H9 (cell line): ENCODE results near the gene PCDHB9. TPM values are rescaled to one million over a fixed set of nuclear protein-coding genes. Genes with fewer than 3 reads are reported as not detected.

ENCODE experiments used
- DNase-seq: peaks from one replicate; pipeline ENCODE4 v3.0.0-alpha.2; 2017
- H2AFZ ChIP-seq: one replicate; pipeline ENCODE4 v1.6.1; 2013; ENCODE audit warnings: mild to moderate bottlenecking, low read length, control low read depth, moderate library complexity
- H2AK5ac ChIP-seq: 2 replicates; pipeline ENCODE4 v1.6.1; 2013; ENCODE audit warnings: low read length, control low read depth, mixed read lengths; ENCODE audit not compliant: insufficient read length
- H2BK120ac ChIP-seq: one replicate; pipeline ENCODE4 v1.6.1; 2013; ENCODE audit warnings: low read depth, mild to moderate bottlenecking, low read length, control low read depth, inconsistent platforms; ENCODE audit not compliant: poor library complexity, severe bottlenecking
- H2BK12ac ChIP-seq: 2 replicates; pipeline ENCODE4 v1.6.1; 2013; ENCODE audit warnings: low read length, control low read depth, mixed read lengths, low read depth; ENCODE audit not compliant: insufficient read length
- H2BK15ac ChIP-seq: 2 replicates; pipeline ENCODE4 v1.6.1; 2013; ENCODE audit warnings: low read depth, low read length, control low read depth
- H2BK20ac ChIP-seq: one replicate; pipeline ENCODE4 v1.6.1; 2013; ENCODE audit warnings: low read depth, mild to moderate bottlenecking, low read length, control low read depth, inconsistent platforms; ENCODE audit not compliant: poor library complexity, severe bottlenecking
- H2BK5ac ChIP-seq: 2 replicates; pipeline ENCODE4 v1.6.1; 2013; ENCODE audit warnings: low read length, control low read depth, mixed read lengths; ENCODE audit not compliant: insufficient read length
- H3K14ac ChIP-seq: 2 replicates; pipeline ENCODE4 v1.6.1; 2013; ENCODE audit warnings: low read length, control low read depth; ENCODE audit not compliant: insufficient read depth
- H3K18ac ChIP-seq: 2 replicates; pipeline ENCODE4 v1.6.1; 2013; ENCODE audit warnings: low read depth, mild to moderate bottlenecking, mixed read lengths, low read length, control low read depth; ENCODE audit not compliant: insufficient read length
- H3K23ac ChIP-seq: 2 replicates; pipeline ENCODE4 v1.6.1; 2013; ENCODE audit warnings: low read length, control low read depth, mixed read lengths, low read depth; ENCODE audit not compliant: insufficient read length
- H3K23me2 ChIP-seq: 2 replicates; pipeline ENCODE4 v1.6.1; 2013; ENCODE audit warnings: low read depth, mild to moderate bottlenecking, mixed read lengths, low read length, control low read depth; ENCODE audit not compliant: insufficient read length, poor library complexity, severe bottlenecking
- H3K27ac ChIP-seq: 2 replicates; pipeline ENCODE4 v1.5.1; 2013; ENCODE audit warnings: low read length, control low read depth, mixed read lengths, low read depth; ENCODE audit not compliant: insufficient read length
- H3K27me3 ChIP-seq: 2 replicates; pipeline ENCODE4 v1.6.1; 2013; ENCODE audit warnings: low read length, control low read depth, inconsistent platforms; ENCODE audit not compliant: insufficient read depth
- H3K4ac ChIP-seq: 2 replicates; pipeline ENCODE4 v1.6.1; 2013; ENCODE audit warnings: low read depth, mild to moderate bottlenecking, control low read depth, inconsistent platforms, low read length, moderate library complexity
- H3K4me1 ChIP-seq: 2 replicates; pipeline ENCODE4 v1.6.1; 2013; ENCODE audit warnings: low read length, control low read depth, inconsistent platforms; ENCODE audit not compliant: insufficient read depth
- H3K4me2 ChIP-seq: 2 replicates; pipeline ENCODE4 v1.6.1; 2013; ENCODE audit warnings: low read length, control low read depth, mixed read lengths; ENCODE audit not compliant: insufficient read length, insufficient read depth
- H3K56ac ChIP-seq: 2 replicates; pipeline ENCODE4 v1.6.1; 2013; ENCODE audit warnings: low read depth, mild to moderate bottlenecking, mixed read lengths, low read length, control low read depth; ENCODE audit not compliant: insufficient read length
- H3K79me1 ChIP-seq: 2 replicates; pipeline ENCODE4 v1.6.1; 2013; ENCODE audit warnings: low read depth, mild to moderate bottlenecking, moderate library complexity, low read length, control low read depth, inconsistent platforms; ENCODE audit not compliant: insufficient read depth, poor library complexity, severe bottlenecking
- H3K79me2 ChIP-seq: 2 replicates; pipeline ENCODE4 v1.6.1; 2013; ENCODE audit warnings: low read length, control low read depth, inconsistent platforms; ENCODE audit not compliant: insufficient read depth
- H3K9ac ChIP-seq: 2 replicates; pipeline ENCODE4 v1.6.1; 2013; ENCODE audit warnings: low read length, control low read depth, mixed read lengths; ENCODE audit not compliant: insufficient read length; ENCODE audit errors: extremely low read depth
- H3K9me3 ChIP-seq: one replicate; pipeline ENCODE4 v1.6.1; 2013; ENCODE audit warnings: low read depth, low read length, inconsistent platforms; ENCODE audit not compliant: control insufficient read depth
- H3T11ph ChIP-seq: one replicate; pipeline ENCODE4 v1.6.1; 2013; ENCODE audit warnings: mild to moderate bottlenecking, low read length, control low read depth, inconsistent platforms
- H4K20me1 ChIP-seq: one replicate; pipeline ENCODE4 v1.6.1; 2013; ENCODE audit not compliant: control insufficient read depth, insufficient read length, insufficient read depth
- H4K5ac ChIP-seq: 2 replicates; pipeline ENCODE4 v1.6.1; 2013; ENCODE audit warnings: low read depth, mild to moderate bottlenecking, mixed read lengths, low read length, control low read depth; ENCODE audit not compliant: insufficient read length
- H4K8ac ChIP-seq: replicated peaks from 2 replicates; pipeline ENCODE4 v1.6.1; 2013; ENCODE audit warnings: low read length, control low read depth, mixed read lengths, low read depth; ENCODE audit not compliant: insufficient read length
- H4K91ac ChIP-seq: 2 replicates; pipeline ENCODE4 v1.6.1; 2013; ENCODE audit warnings: low read depth, mild to moderate bottlenecking, moderate library complexity, mixed read lengths, low read length, control low read depth; ENCODE audit not compliant: insufficient read length
- H3K27ac Mint-ChIP-seq, 3 experiments: 2 replicates in 2 of 3; 3 replicates in 1 of 3; pipeline ENCODE4 v1.8.0; 2020 to 2021; ENCODE audit warnings: mixed read lengths in 3 of 3, mild to moderate bottlenecking in 1 of 3, moderate library complexity in 1 of 3
- H3K27me3 Mint-ChIP-seq: 2 replicates; pipeline ENCODE4 v1.8.0; 2021; ENCODE audit warnings: low read depth, mild to moderate bottlenecking, moderate library complexity, mixed read lengths
- H3K36me3 Mint-ChIP-seq, 3 experiments: 2 replicates in 2 of 3; 3 replicates in 1 of 3; pipeline ENCODE4 v1.8.0; 2020 to 2021; ENCODE audit warnings: low read depth in 3 of 3, mixed read lengths in 3 of 3; ENCODE audit not compliant: insufficient read depth in 1 of 3
- H3K4me1 Mint-ChIP-seq, 2 experiments: 2 replicates each; pipeline ENCODE4 v1.8.0; 2020; ENCODE audit warnings: mixed read lengths in 2 of 2
- H3K4me3 Mint-ChIP-seq, 2 experiments: 2 replicates in 1 of 2; 3 replicates in 1 of 2; pipeline ENCODE4 v1.8.0; 2020 to 2021; ENCODE audit warnings: mild to moderate bottlenecking in 2 of 2, mixed read lengths in 2 of 2, moderate library complexity in 1 of 2
- H3K9me3 Mint-ChIP-seq, 2 experiments: 2 replicates in 1 of 2; 3 replicates in 1 of 2; pipeline ENCODE4 v1.8.0; 2020; ENCODE audit warnings: mild to moderate bottlenecking in 2 of 2, mixed read lengths in 2 of 2, moderate library complexity in 1 of 2
- CTCF ChIP-seq: fragments of 200-600 bp; sonication (generic); conservative IDR thresholded peaks from 3 replicates; pipeline ENCODE4 v1.8.0; 2021; ENCODE audit warnings: antibody characterized with exemption, mild to moderate bottlenecking
- WGBS: extraction: QIAGEN DNeasy Blood & Tissue Kit; methylation state at CpG from one replicate; pipeline ENCODE4 v1.1.7; 2013; ENCODE audit warnings: missing lambda C conversion rate, low lambda C conversion rate, mixed read lengths; ENCODE audit not compliant: insufficient read length; ENCODE audit errors: extremely low coverage; 5-methylcytosine and 5-hydroxymethylcytosine counted together
- total RNA-seq: library from RNA; stranded (reverse); gene quantifications from 2 replicates; pipeline ENCODE4 v1.2.1, GENCODE V29; 2021

The PCDHB9 gene
- total RNA-seq, 1 experiment from 2014 or later: 2.6 TPM

- no peaks in the 10 kb centered on the region for H3K23me2 ChIP-seq
- H3K27me3 ChIP-seq: no peaks in the 10 kb centered on the region
- H4K5ac ChIP-seq: no peak overlapping the region
- no CpG with 5 or more reads among the region's 33 CpGs for WGBS
- no peak overlapping the region for H3K18ac ChIP-seq
- no peak overlapping the region for H2BK15ac ChIP-seq
- H2AFZ ChIP-seq: no peak overlapping the region
- Mint-ChIP-seq H3K9me3 (peaks cover 27 to 29% of the 10 kb centered on the region in 2 experiments), H3K4me3 (no peak overlapping the region), H3K27ac (no peak overlapping the region), H3K27me3 (peaks cover 10% of the 10 kb centered on the region), H3K36me3 (peaks cover 0 to 20% (median 1%) of the 10 kb centered on the region in 3 experiments; a peak in 5 of 7 replicates), H3K4me1 (no peaks in the 10 kb centered on the region)
- no peaks in the 10 kb centered on the region for H3K4me1 ChIP-seq
- H3K56ac ChIP-seq: no peak overlapping the region
- H2BK20ac ChIP-seq: no peak overlapping the region
- H4K91ac ChIP-seq: no peak overlapping the region
- H4K8ac ChIP-seq: no peak overlapping the region
- H3K79me2 ChIP-seq: no peaks in the 10 kb centered on the region
- peaks cover 9% of the 10 kb centered on the region for H3K9me3 ChIP-seq
- no peak overlapping the region; the same call in 1 of the 2 replicates for H3K14ac ChIP-seq
- H3K4ac ChIP-seq: no peak overlapping the region
- no peaks in the 10 kb centered on the region for H4K20me1 ChIP-seq
- no peak overlapping the region for H3K4me2 ChIP-seq
- no peak overlapping the region for H2BK120ac ChIP-seq
- no peak for TF ChIP-seq CTCF
- no peak overlapping the region for H3K9ac ChIP-seq
- H3K23ac ChIP-seq: no peak overlapping the region
- no peak overlapping the region for H2BK12ac ChIP-seq
- H3K79me1 ChIP-seq: no peaks in the 10 kb centered on the region
- H2BK5ac ChIP-seq: no peak overlapping the region
- H2AK5ac ChIP-seq: no peak overlapping the region
- H3K27ac ChIP-seq: no peak overlapping the region
- H3T11ph ChIP-seq: no peak overlapping the region
- no peak for DNase-seq
These were observed 36.6 kb upstream of the PCDHB9 start for GRCh38 chr5:141150224-141150992.
